MCF 10A (cell line): ENCODE measurements around the gene FGD4. TPM values are rescaled to one million over a fixed set of nuclear protein-coding genes. Genes with fewer than 3 reads are reported as not detected.

ENCODE experiments used
- BruUV-seq: library from RNA; stranded (reverse); fragments of 400-500 nt; replicated peaks from 2 replicates; lab custom pipeline; 2021; lab: Mats Ljungman, UMichigan
- CTCF ChIA-PET: fragments of 300-600 bp; sonication (Branson Sonifier 250); formaldehyde crosslinking; extraction: SDS; loops from one replicate; lab custom pipeline; 2021; ENCODE audit warnings: antibody characterized with exemption, inconsistent platforms; lab: Yijun Ruan, JAX
- POLR2A ChIA-PET: fragments of 300-600, 350-650 bp; sonication (Branson Sonifier 250); formaldehyde crosslinking; extraction: SDS; loops from one replicate; lab custom pipeline; 2020; ENCODE audit warnings: antibody characterized with exemption, inconsistent platforms; lab: Yijun Ruan, JAX
- DNase-seq: peaks from one replicate; pipeline ENCODE4 v3.0.0-alpha.2; 2018; ENCODE audit not compliant: unreplicated experiment
- H3K27ac Mint-ChIP-seq: one replicate; pipeline ENCODE4 v1.8.0; 2022; ENCODE audit warnings: mild to moderate bottlenecking, low read depth, mixed read lengths; ENCODE audit not compliant: unreplicated experiment
- H3K27me3 Mint-ChIP-seq: one replicate; pipeline ENCODE4 v1.8.0; 2022; ENCODE audit warnings: mixed read lengths; ENCODE audit not compliant: insufficient read depth, unreplicated experiment
- H3K36me3 Mint-ChIP-seq: one replicate; pipeline ENCODE4 v1.8.0; 2022; ENCODE audit warnings: mild to moderate bottlenecking, moderate library complexity, mixed read lengths; ENCODE audit not compliant: insufficient read depth, unreplicated experiment
- H3K4me1 Mint-ChIP-seq: one replicate; pipeline ENCODE4 v1.8.0; 2022; ENCODE audit warnings: mixed read lengths; ENCODE audit not compliant: insufficient read depth, unreplicated experiment
- H3K4me3 Mint-ChIP-seq: one replicate; pipeline ENCODE4 v1.8.0; 2022; ENCODE audit warnings: mild to moderate bottlenecking, moderate library complexity, mixed read lengths; ENCODE audit not compliant: unreplicated experiment
- H3K9me3 Mint-ChIP-seq: one replicate; pipeline ENCODE4 v1.8.0; 2022; ENCODE audit warnings: mixed read lengths; ENCODE audit not compliant: unreplicated experiment
- CTCF ChIP-seq: fragments of 200-600 bp; IDR thresholded peaks from one replicate; pipeline ENCODE4 v1.8.0; 2022; ENCODE audit warnings: antibody characterized with exemption, mild to moderate bottlenecking; ENCODE audit not compliant: unreplicated experiment
- intact Hi-C: fragments of 100-400 bp; cut with micrococcal nuclease; formaldehyde crosslinking; loops from 2 replicates; pipeline ENCODE4 v1.14.1; 2022
- total RNA-seq: library from RNA; stranded (reverse); gene quantifications from 2 replicates; pipeline ENCODE4 v1.2.3, GENCODE V29; 2022

FGD4 gene
- total RNA-seq, 1 experiment from 2014 or later = 34.7 TPM

- POLR2A ChIA-PET = no interaction called here
- no TSS peak for BruUV-seq
- no peaks in the 10 kb centered on the region for H3K27me3 Mint-ChIP-seq
- H3K27ac Mint-ChIP-seq = no peak overlapping the region
- no peaks in the 10 kb centered on the region for H3K9me3 Mint-ChIP-seq
- no peak overlapping the region for H3K4me3 Mint-ChIP-seq
- DNase-seq = no peak
- TF ChIP-seq CTCF = no peak
- no peaks in the 10 kb centered on the region for H3K36me3 Mint-ChIP-seq
- no peaks in the 10 kb centered on the region for H3K4me1 Mint-ChIP-seq
- CTCF ChIA-PET = interaction anchor here (0.6 to 5.7 kb wide), 5 partner anchors 9 to 839 kb away, joined by 3 to 97 read pairs (median 4); no protein-coding TSS in a partner anchor
- intact Hi-C loops = no loop called here
These were observed 270.2 kb downstream of the FGD4 start for GRCh38 chr12:32669584-32669983.

DNA sequence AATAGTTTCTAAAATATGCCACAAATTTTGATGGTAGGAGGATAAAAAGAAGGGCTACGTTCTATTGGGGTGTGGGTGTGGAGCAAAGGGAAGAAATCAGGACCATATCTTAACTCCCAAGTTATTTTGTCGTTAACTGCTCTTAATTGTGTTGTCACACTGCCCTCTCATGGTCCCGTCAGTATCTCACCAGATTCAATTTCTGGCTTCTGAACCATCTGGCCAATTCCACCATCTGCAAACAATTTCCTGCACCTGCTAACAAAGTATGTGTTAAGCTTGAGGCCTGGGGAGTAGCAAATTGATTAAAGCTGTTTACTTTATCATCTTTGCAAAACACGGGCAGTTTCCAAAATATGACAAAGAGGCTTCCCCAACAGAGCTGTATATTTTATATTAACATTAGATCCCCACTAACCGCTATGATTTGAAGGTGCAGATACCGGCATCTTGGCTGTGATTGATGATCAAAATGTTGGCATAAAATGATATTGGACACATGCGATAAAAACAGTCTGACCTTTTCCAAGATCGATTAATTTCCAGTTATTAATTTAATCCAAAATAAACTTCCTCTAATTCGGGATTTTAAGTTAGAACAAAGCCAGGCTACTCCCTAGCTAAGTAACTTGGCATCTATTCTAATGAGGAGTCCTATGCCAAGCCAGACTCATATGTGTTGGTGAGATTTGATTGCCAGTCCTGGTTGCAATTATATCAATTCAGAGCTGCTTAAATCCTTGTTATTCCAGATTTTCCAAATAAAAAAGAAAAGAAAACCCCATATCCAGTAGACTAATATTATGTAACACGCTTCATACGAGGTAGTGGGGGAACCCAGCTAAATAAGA is 272.8 kb downstream of the FGD4 start:
- H3K27me3 Mint-ChIP-seq = no peaks in the 10 kb centered on the region
- no peak overlapping the region for H3K27ac Mint-ChIP-seq
- no peaks in the 10 kb centered on the region for H3K9me3 Mint-ChIP-seq
- POLR2A ChIA-PET = interaction anchor here (1.0 to 1.2 kb wide), 2 partner anchors 73 to 272 kb away, joined by 3 to 4 read pairs; no protein-coding TSS in a partner anchor
- TF ChIP-seq CTCF = peak; percentile 62
- H3K36me3 Mint-ChIP-seq = no peaks in the 10 kb centered on the region
- CTCF ChIA-PET = interaction anchor here (0.5 to 5.7 kb wide), 45 partner anchors 9 to 1019 kb away, joined by 3 to 97 read pairs (median 4); partner anchors contain the start of genes RESF1 and YARS2
- H3K4me3 Mint-ChIP-seq = no peak overlapping the region
- intact Hi-C loops = loop anchor here (1.0 kb wide), 2 partner anchors 217 to 307 kb away; no protein-coding TSS in a partner anchor
- no peaks in the 10 kb centered on the region for H3K4me1 Mint-ChIP-seq
- BruUV-seq = no TSS peak
- peak; percentile 70 for DNase-seq

DNA sequence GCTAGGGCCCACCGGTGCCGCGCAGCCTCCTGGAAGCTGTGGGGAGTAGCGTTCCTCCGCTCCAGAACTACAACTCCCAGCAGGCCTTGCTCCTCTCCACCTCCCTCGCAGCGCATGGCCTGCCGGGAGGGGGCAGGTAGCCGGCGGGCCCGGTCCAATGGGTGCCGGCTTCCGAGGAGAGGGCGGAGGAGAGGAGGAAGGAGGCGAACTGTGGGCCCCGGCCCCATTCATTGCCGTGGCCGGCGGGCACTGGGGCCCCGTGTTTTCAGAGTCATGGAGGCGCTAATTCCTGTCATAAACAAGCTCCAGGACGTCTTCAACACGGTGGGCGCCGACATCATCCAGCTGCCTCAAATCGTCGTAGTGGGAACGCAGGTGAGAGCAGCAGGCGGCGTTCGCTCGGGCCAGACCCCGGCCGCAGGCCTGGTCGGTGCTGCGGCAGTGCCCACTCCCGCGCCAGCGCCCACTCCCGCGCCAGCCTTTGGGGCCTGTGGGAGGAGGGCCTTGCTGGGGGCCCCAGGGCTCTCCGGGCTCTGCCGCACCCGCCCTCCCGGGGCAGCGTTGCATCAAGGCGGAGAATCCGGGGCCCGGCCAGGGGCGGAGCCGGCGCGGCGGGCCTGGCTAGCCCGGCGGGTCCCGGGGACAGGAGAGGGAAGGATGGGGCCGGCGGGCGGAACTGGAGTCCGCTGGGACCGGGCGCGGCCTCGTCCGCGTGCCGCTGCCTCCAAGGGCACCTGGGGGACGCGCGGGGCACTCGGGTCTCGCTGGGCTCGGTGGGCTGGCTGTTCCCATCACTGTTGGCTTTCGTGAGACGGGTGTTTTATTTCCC is 279.9 kb downstream of the FGD4 start, which contains the start of gene DNM1L:
Gene DNM1L, plus strand, starts transcription at position 211 of the 829 bp plus-strand sequence. Its CDS starts 63 bp downstream, at position 274.
- ChIA-PET CTCF (interaction anchor here (0.6 kb wide), 1 partner anchor 297 kb away, joined by 3 read pairs; no protein-coding TSS in a partner anchor), POLR2A (interaction anchor here (0.6 to 4.2 kb wide), 15 partner anchors 10 to 1356 kb away, joined by 3 to 28 read pairs (median 4); partner anchors contain the start of genes FGD4 and YARS2)
- intact Hi-C loops = no loop called here
- no TSS peak for BruUV-seq
- H3K4me1 Mint-ChIP-seq = peaks cover 9% of the 10 kb centered on the region
- H3K9me3 Mint-ChIP-seq = no peaks in the 10 kb centered on the region
- peak within 1 kb of the TSS; percentile 92 for H3K4me3 Mint-ChIP-seq
- H3K27me3 Mint-ChIP-seq = no peaks in the 10 kb centered on the region
- no peak for TF ChIP-seq CTCF
- peaks cover 3% of the 10 kb centered on the region for H3K36me3 Mint-ChIP-seq
- peak; percentile 97 for DNase-seq
- peak within 1 kb of the TSS; percentile 91 for H3K27ac Mint-ChIP-seq
